ENCODE results near the gene SARM1. TPM values are rescaled to one million over a fixed set of nuclear protein-coding genes. Genes with fewer than 3 reads are reported as not detected.

SARM1 gene
- total and polyA plus RNA-seq, 2 experiments from 2014 or later: 14.5 to 19.5 TPM

- H4K20me1 ChIP-seq (ENCODE audit: insufficient read depth, poor library complexity, severe bottlenecking): no peaks in the 10 kb centered on the region
- H3K27me3 ChIP-seq: peaks cover 8% of the 10 kb centered on the region
- H3K4me2 ChIP-seq: no peak overlapping the region
- no peak overlapping the region for H3K27ac ChIP-seq
- H3K79me2 ChIP-seq: no peaks in the 10 kb centered on the region
- H2AFZ ChIP-seq: no peak overlapping the region
- DNase-seq (ENCODE audit: low spot score): no peak
- TF ChIP-seq EZH2 (IDR thresholded peaks at IDR 0.05; ENCODE audit: borderline replicate concordance) (no peak), CTCF (IDR thresholded peaks at IDR 0.05; ENCODE audit: poor library complexity) (no peak), EZH2phosphoT487 (IDR thresholded peaks at IDR 0.05; ENCODE audit: low read depth, severe bottlenecking, unreplicated experiment) (no peak)
- H3K9me2 ChIP-seq (replicated peaks; ENCODE audit: insufficient read depth): no peaks in the 10 kb centered on the region
- no peaks in the 10 kb centered on the region for H3K9me3 ChIP-seq (ENCODE audit: low read depth)
- no peaks in the 10 kb centered on the region for H3K36me3 ChIP-seq (replicated peaks; ENCODE audit: insufficient read depth, low read depth)
- H3K4me1 ChIP-seq (ENCODE audit: insufficient read depth): peaks cover 4% of the 10 kb centered on the region
- no peak overlapping the region for H3K4me3 ChIP-seq
These were observed 14.9 kb downstream of the SARM1 start for GRCh38 chr17:28386391-28386790.

- Histone ChIP-seq H3K27ac (no peak overlapping the region), H3K4me2 (no peak overlapping the region), H3K4me3 (no peak overlapping the region), H3K27me3 (no peaks in the 10 kb centered on the region), H3K79me2 (no peaks in the 10 kb centered on the region), H3K9me3 (ENCODE audit: low read depth) (no peaks in the 10 kb centered on the region), H3K9me2 (replicated peaks; ENCODE audit: insufficient read depth) (no peaks in the 10 kb centered on the region), H2AFZ (no peak overlapping the region), H3K4me1 (ENCODE audit: insufficient read depth) (peaks cover 4% of the 10 kb centered on the region), H3K36me3 (replicated peaks; ENCODE audit: insufficient read depth, low read depth) (no peaks in the 10 kb centered on the region), H4K20me1 (ENCODE audit: insufficient read depth, poor library complexity, severe bottlenecking) (no peaks in the 10 kb centered on the region)
- WGBS (ENCODE audit: low lambda C conversion rate, missing lambda C conversion rate): 97% methylated on average over 11 of the region's 11 CpGs
- peak; percentile 3 for DNase-seq (ENCODE audit: low spot score)
- TF ChIP-seq EZH2 (IDR thresholded peaks at IDR 0.05; ENCODE audit: borderline replicate concordance) (no peak), EZH2phosphoT487 (IDR thresholded peaks at IDR 0.05; ENCODE audit: low read depth, severe bottlenecking, unreplicated experiment) (no peak), CTCF (IDR thresholded peaks at IDR 0.05; ENCODE audit: poor library complexity) (no peak)
These were observed 16.6 kb downstream of the SARM1 start for GRCh38 chr17:28388106-28388505.

- Histone ChIP-seq H3K27ac (no peak overlapping the region), H3K4me2 (no peak overlapping the region), H2AFZ (no peak overlapping the region), H3K36me3 (replicated peaks; ENCODE audit: insufficient read depth, low read depth) (no peaks in the 10 kb centered on the region), H3K4me1 (ENCODE audit: insufficient read depth) (peaks cover 8% of the 10 kb centered on the region), H3K4me3 (no peak overlapping the region), H3K27me3 (no peaks in the 10 kb centered on the region), H4K20me1 (ENCODE audit: insufficient read depth, poor library complexity, severe bottlenecking) (no peaks in the 10 kb centered on the region), H3K9me3 (ENCODE audit: low read depth) (no peaks in the 10 kb centered on the region), H3K9me2 (replicated peaks; ENCODE audit: insufficient read depth) (no peaks in the 10 kb centered on the region), H3K79me2 (no peaks in the 10 kb centered on the region)
- DNase-seq (ENCODE audit: low spot score): no peak
- no peak for TF ChIP-seq CTCF (IDR thresholded peaks at IDR 0.05; ENCODE audit: poor library complexity)
- TF ChIP-seq EZH2phosphoT487 (IDR thresholded peaks at IDR 0.05; ENCODE audit: low read depth, severe bottlenecking, unreplicated experiment): no peak
- no peak for TF ChIP-seq EZH2 (IDR thresholded peaks at IDR 0.05; ENCODE audit: borderline replicate concordance)
- WGBS (ENCODE audit: low lambda C conversion rate, missing lambda C conversion rate): 26% methylated on average over 1 of the region's 1 CpG
These were observed 18.6 kb downstream of the SARM1 start for GRCh38 chr17:28390141-28390540.

GRCh38 chr17:28390563-28390962 is 19.1 kb downstream of the SARM1 start:
- Histone ChIP-seq H3K4me2 (no peak overlapping the region), H3K27me3 (no peaks in the 10 kb centered on the region), H3K9me2 (replicated peaks; ENCODE audit: insufficient read depth) (no peaks in the 10 kb centered on the region), H3K4me3 (no peak overlapping the region), H3K9me3 (ENCODE audit: low read depth) (no peaks in the 10 kb centered on the region), H3K27ac (no peak overlapping the region), H4K20me1 (ENCODE audit: insufficient read depth, poor library complexity, severe bottlenecking) (no peaks in the 10 kb centered on the region), H2AFZ (no peak overlapping the region), H3K4me1 (ENCODE audit: insufficient read depth) (peaks cover 11% of the 10 kb centered on the region), H3K79me2 (no peaks in the 10 kb centered on the region), H3K36me3 (replicated peaks; ENCODE audit: insufficient read depth, low read depth) (no peaks in the 10 kb centered on the region)
- TF ChIP-seq EZH2 (IDR thresholded peaks at IDR 0.05; ENCODE audit: borderline replicate concordance) (no peak), EZH2phosphoT487 (IDR thresholded peaks at IDR 0.05; ENCODE audit: low read depth, severe bottlenecking, unreplicated experiment) (no peak), CTCF (IDR thresholded peaks at IDR 0.05; ENCODE audit: poor library complexity) (no peak)
- WGBS (ENCODE audit: low lambda C conversion rate, missing lambda C conversion rate): 48% methylated on average over 2 of the region's 2 CpGs
- DNase-seq (ENCODE audit: low spot score): no peak
